PFSK-1 (cell line): ENCODE data around the gene GGA3.

Experiments used
- POLR2AphosphoS5 ChIP-seq: IDR thresholded peaks from 2 replicates; pipeline ENCODE4 v1.6.1; 2012; ENCODE audit warnings: low read depth, mild to moderate bottlenecking, control low read depth, low read length, moderate library complexity
- REST ChIP-seq, 2 experiments: IDR thresholded peaks; 2 replicates each; pipeline versions ENCODE4 v1.6.1 to v1.8.0; 2011 to 2012; ENCODE audit warnings: low read depth in 2 of 2, low read length in 2 of 2, control low read depth in 1 of 2, inconsistent platforms in 1 of 2, mild to moderate bottlenecking in 1 of 2, moderate library complexity in 1 of 2; ENCODE audit not compliant: insufficient read depth in 1 of 2
- TAF1 ChIP-seq: IDR thresholded peaks from 2 replicates; pipeline ENCODE4 v1.6.1; 2012; ENCODE audit warnings: low read length, control low read depth, borderline replicate concordance; ENCODE audit not compliant: insufficient read depth

- no peak for TF ChIP-seq TAF1
- TF ChIP-seq REST (IDR thresholded peaks at IDR 0.05; ENCODE audit: insufficient read depth in 1 of 2, low read depth in 2 of 2, low read length in 2 of 2) = no peak
- TF ChIP-seq POLR2AphosphoS5 = no peak; the same call in 1 of the 2 replicates
Observed at GRCh38 chr17:75239214-75239613, 22.2 kb downstream of the GGA3 start.
